Mammary epithelial cell (primary cell): Measurements from ENCODE around the gene ZFTA.

Experiments
- CTCF ChIP-seq, 2 donors: IDR thresholded peaks in 1 of 2; conservative IDR thresholded peaks in 1 of 2; 2 replicates each; pipeline ENCODE4 v1.5.1; 2011 to 2012; ENCODE audit warnings: inconsistent platforms in 2 of 2, low read length in 2 of 2, mild to moderate bottlenecking in 2 of 2, control low read depth in 1 of 2, low read depth in 1 of 2; ENCODE audit not compliant: insufficient read depth in 1 of 2; ENCODE audit errors: extremely low read depth in 1 of 2
- EZH2 ChIP-seq: IDR thresholded peaks from 2 replicates; pipeline ENCODE4 v1.6.1; 2012; ENCODE audit warnings: low read length, inconsistent platforms, borderline replicate concordance

- no peak for TF ChIP-seq CTCF (conservative IDR thresholded peaks at IDR 0.05 in 1 of 2, IDR thresholded peaks at IDR 0.05 in 1 of 2; ENCODE audit: extremely low read depth in 1 of 2, insufficient read depth in 1 of 2, low read depth in 1 of 2, low read length in 2 of 2)
- no peak for TF ChIP-seq EZH2
Observed at GRCh38 chr11:63816166-63816565, 47.6 kb upstream of the ZFTA start.
